Mucosa of rectum (tissue), 2 donors: ENCODE results near the gene DLX5.

Source experiments
- H3K27ac ChIP-seq, 2 donors: one replicate each; pipeline ENCODE4 v1.7.0; 2013; ENCODE audit warnings: inconsistent platforms in 2 of 2, low read depth in 2 of 2, low read length in 2 of 2
- H3K27me3 ChIP-seq, 2 donors: one replicate each; pipeline ENCODE4 v1.7.0; 2013; ENCODE audit warnings: low read length in 2 of 2; ENCODE audit not compliant: control insufficient read depth in 2 of 2, insufficient read depth in 2 of 2
- H3K36me3 ChIP-seq, 2 donors: one replicate each; pipeline ENCODE4 v1.7.0; 2013; ENCODE audit warnings: low read length in 2 of 2; ENCODE audit not compliant: control insufficient read depth in 2 of 2, insufficient read depth in 2 of 2
- H3K4me1 ChIP-seq, 2 donors: one replicate each; pipeline ENCODE4 v1.7.0; 2013; ENCODE audit warnings: low read length in 2 of 2, mild to moderate bottlenecking in 1 of 2; ENCODE audit not compliant: control insufficient read depth in 2 of 2, insufficient read depth in 2 of 2
- H3K4me3 ChIP-seq, 2 donors: one replicate each; pipeline ENCODE4 v1.7.0; 2013; ENCODE audit warnings: low read length in 2 of 2
- H3K9ac ChIP-seq, 2 donors: one replicate each; pipeline ENCODE4 v1.7.0; 2013; ENCODE audit warnings: low read length in 2 of 2, low read depth in 1 of 2, mild to moderate bottlenecking in 1 of 2
- H3K9me3 ChIP-seq, 2 donors: one replicate each; pipeline ENCODE4 v1.7.0; 2013; ENCODE audit warnings: low read length in 2 of 2; ENCODE audit not compliant: control insufficient read depth in 2 of 2
- donor health status: healthy.
- donor health status: Normal muscosa, but diverticular disease.

The DLX5 gene

DNA sequence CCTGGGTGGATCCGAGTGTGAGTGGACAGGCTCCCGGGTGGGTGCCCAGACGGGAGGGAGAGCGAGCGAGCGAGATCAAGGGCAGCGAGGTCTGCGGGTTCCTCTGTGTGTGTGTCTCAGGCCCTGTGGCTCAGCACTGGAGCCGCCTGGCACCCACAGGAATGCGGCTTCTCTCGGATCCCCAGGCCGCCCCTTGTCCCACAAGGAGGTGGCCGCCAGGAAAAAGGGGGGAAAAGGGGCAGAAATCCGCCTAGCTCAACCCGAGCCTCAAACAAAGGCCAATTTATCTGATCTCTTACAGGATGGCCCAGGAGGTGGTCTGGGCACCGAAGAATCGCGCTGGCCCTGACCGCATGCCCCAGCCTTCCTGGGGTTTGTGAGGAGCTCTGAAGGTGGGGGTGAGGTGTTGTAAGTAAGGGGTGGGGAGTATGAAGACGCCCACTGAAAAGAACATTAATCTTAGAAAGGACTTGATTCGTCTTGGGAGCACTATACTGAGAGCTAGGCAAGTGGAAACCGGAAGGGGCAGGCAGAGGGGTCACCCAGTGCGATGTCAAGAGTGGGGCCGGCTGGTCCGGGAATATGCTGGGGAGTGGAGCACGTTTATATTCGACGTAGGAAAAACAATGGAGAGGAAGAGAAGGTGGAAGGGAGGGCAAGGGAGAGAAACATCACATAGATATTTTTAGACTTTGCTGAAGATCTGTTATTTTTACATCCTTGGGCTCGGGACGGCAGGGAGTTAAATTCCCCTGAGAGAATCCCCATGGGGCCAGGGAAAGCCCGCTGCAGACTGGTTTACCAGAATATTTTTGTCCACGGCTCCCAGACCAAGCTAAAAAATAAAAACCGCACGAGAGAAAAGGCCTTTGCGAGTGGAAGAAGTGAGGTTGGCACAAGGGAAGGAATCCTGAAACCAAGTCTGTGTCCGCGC lies 7.2 kb downstream of the DLX5 start:
- Histone ChIP-seq H3K27me3 (peaks cover 68 to 86% of the 10 kb centered on the region in 2 donors), H3K4me1 (peaks cover 0 to 3% of the 10 kb centered on the region in 2 donors), H3K27ac (no peak overlapping the region)

DNA sequence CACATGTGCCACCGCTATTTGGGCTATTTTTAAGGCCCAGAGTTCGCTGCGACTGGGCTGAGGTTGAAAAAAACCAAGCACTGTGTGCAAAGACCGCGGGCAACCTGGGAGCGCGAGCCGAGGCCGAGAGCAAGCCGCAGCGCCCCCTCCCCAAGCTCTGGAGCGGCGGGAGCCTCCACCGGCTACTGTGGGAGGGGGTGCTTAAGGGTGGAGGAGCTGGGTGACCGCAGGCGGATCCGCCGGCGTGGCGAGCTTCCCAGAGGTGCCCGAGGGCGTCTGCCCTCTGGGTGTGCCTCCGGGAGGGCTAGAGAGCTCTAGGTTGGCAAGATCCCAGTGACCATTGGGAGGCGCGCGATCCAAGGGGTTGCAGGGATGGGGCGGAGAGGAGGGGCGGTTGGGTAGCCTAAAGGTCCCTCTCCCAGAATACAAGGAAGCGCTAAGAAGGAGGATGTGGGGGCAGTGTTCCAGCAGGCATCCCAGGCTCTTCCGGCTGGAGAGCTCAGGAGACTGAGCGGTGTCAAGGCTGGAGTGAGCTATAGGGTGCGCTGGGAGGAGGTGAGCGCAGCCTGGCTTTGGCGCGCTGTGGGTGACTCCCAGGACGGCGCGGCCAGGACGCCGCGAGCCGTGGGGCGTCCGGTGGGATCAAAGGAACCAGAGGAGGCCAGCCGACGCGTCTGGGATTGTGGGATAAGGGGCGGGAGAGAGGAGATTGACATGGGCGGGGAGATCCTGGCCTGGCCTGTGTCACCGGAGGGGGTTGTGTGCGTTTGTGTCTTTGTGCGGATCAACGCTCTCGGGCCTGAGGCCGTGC lies 8.0 kb downstream of the DLX5 start:
- Histone ChIP-seq H3K9me3 (no peaks in the 10 kb centered on the region), H3K27ac (no peak overlapping the region), H3K4me3 (no peak overlapping the region), H3K27me3 (peaks cover 74 to 88% of the 10 kb centered on the region in 2 donors), H3K4me1 (peaks cover 0 to 3% of the 10 kb centered on the region in 2 donors), H3K9ac (no peak overlapping the region), H3K36me3 (no peaks in the 10 kb centered on the region)

More for the DNA sequence above, 7.2 kb downstream of the DLX5 start:
- H3K9me3 ChIP-seq: no peaks in the 10 kb centered on the region
- no peak overlapping the region for H3K4me3 ChIP-seq
- H3K36me3 ChIP-seq: no peaks in the 10 kb centered on the region
- H3K9ac ChIP-seq: no peak overlapping the region

DNA sequence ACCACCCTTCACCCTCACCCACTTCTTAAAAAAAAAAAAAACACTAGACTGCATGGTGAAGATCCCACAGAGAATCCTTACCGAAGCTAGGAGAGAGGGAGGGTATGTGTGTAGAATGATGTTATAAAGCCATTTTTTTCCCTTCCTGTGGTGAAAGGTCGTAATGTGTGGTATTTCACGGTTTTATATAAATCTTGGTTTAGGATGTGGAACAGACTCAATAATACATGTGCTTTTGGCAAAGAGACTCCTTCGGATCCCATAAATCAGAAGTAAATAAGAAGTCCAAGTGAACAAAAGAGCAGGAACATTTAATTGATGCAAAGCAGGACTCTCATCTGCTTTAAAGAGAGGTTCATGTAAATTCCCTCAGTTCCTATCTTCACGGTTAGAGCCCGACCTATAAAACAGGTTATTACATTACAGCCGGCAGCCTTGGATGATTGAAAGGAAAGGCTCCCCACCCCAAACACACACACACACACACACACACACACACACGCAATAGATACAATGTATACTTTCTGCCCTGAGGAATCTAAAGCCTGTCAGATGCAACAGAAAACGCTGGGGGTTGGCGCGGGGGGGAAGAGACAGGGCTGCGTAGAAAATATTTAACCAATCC lies 8.8 kb downstream of the DLX5 start:
- Histone ChIP-seq H3K27ac (no peak overlapping the region), H3K9ac (no peak overlapping the region), H3K4me3 (no peak overlapping the region), H3K4me1 (peaks cover 0 to 3% of the 10 kb centered on the region in 2 donors), H3K36me3 (no peaks in the 10 kb centered on the region), H3K9me3 (no peaks in the 10 kb centered on the region), H3K27me3 (peaks cover 76 to 93% of the 10 kb centered on the region in 2 donors)

DNA sequence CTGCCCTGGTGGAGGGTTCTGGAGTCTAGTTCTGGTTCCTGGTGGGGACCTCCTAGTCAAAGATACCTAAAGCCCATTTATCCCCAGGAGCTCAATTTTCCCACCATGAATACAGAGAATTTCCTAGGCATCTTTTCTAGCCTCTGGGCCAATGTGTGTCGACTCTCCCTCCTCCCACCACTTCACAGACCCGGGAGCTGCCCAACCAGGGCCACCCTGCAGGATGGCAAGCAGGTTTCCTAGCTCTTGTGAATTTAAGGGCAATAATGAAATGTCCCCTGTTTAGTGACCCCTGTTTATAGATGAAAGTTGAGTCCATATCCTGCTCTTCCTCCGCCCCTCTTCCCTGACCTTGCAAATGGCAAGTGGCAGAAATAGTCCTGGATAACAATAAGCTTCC lies 9.4 kb downstream of the DLX5 start:
- Histone ChIP-seq H3K9ac (no peak overlapping the region), H3K4me3 (no peak overlapping the region), H3K36me3 (no peaks in the 10 kb centered on the region), H3K9me3 (no peaks in the 10 kb centered on the region), H3K27ac (no peak overlapping the region), H3K27me3 (peaks cover 74 to 89% of the 10 kb centered on the region in 2 donors), H3K4me1 (peaks cover 0 to 3% of the 10 kb centered on the region in 2 donors)

DNA sequence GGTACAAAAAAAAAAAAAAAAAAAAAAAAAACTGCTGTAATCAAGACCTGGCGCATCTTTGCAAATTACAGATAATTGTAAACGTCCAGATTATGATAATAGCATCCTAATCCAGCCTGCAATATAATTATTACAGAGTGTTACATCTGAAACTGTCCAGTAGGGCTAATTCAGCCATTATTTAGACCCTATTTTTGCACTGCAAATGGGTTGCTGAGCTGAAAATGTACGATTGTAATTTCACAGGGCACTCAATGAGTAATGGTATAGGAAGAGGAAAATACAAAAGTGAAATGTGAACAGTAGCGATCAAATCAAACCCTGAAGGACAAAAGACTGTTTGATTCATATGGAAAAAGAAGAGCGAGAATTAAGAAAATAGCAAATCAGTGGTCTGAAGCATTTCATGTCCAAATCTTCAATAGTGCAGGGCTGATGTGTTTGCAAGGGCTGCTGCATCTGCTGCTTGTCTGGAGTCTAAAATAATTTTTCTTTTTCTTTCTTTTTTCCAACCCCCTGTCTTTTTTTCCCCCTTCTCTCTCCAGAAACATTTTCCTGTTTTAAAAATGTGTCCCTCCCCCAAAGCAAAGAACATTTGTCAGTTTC lies 10.4 kb downstream of the DLX5 start:
- Histone ChIP-seq H3K4me1 (peaks cover 0 to 3% of the 10 kb centered on the region in 2 donors), H3K36me3 (no peaks in the 10 kb centered on the region), H3K27ac (no peak overlapping the region), H3K27me3 (peaks cover 74 to 88% of the 10 kb centered on the region in 2 donors), H3K9me3 (no peaks in the 10 kb centered on the region), H3K4me3 (no peak overlapping the region), H3K9ac (no peak overlapping the region)

DNA sequence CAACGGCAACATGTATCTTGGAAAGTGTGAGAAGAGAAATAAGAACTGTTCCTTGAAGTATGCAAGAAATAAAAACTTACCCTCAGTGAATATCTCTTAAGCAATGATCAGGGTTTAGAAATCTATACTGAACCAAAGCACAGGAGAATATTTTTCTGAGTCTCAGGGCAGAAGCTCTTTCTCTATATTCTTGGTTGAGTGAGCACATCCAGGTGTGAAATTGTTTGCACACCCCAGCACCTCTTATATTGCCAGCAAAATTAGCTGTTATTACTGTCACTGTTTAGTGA lies 10.8 kb downstream of the DLX5 start:
- H3K27ac ChIP-seq: no peak overlapping the region
- no peak overlapping the region for H3K9ac ChIP-seq
- no peaks in the 10 kb centered on the region for H3K9me3 ChIP-seq
- no peak overlapping the region for H3K4me3 ChIP-seq
- H3K4me1 ChIP-seq: peaks cover 0 to 3% of the 10 kb centered on the region in 2 donors
- H3K36me3 ChIP-seq: no peaks in the 10 kb centered on the region
- H3K27me3 ChIP-seq: peaks cover 70 to 84% of the 10 kb centered on the region in 2 donors

DNA sequence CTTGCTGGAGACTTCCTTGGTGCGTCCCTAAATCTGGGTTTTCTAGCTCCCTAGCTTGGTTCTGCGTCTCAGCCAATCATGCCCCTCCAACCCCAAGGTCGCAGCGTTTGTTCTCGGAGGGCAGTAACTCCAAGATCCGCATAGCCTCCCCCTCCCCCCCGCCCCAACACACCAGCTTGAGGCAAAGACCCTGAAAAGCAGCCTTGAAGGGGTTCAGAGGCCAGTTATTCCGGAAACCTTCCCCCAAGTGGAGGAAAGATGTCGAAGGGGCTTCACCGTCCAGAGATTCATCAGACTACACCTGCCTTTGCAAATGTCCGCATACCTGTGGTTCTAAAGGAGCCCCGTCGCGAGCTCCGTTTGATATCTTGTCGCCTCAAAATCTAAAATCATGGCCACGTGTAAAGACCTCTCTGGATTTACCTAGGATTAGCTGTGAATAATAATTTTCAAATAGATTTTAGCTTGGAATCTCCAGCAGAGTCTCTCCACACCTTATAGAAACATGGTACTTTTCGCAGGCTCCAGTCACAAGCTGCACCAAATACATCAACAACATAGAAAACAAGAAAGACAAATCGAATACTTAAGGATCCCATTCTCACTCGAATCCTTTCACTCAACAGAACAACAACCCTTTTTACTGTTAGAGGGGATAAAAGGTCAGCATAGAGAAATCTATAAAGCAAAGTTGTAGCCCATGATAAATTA lies 11.3 kb downstream of the DLX5 start:
- Histone ChIP-seq H3K27me3 (peaks cover 73 to 84% of the 10 kb centered on the region in 2 donors), H3K36me3 (no peaks in the 10 kb centered on the region)

DNA sequence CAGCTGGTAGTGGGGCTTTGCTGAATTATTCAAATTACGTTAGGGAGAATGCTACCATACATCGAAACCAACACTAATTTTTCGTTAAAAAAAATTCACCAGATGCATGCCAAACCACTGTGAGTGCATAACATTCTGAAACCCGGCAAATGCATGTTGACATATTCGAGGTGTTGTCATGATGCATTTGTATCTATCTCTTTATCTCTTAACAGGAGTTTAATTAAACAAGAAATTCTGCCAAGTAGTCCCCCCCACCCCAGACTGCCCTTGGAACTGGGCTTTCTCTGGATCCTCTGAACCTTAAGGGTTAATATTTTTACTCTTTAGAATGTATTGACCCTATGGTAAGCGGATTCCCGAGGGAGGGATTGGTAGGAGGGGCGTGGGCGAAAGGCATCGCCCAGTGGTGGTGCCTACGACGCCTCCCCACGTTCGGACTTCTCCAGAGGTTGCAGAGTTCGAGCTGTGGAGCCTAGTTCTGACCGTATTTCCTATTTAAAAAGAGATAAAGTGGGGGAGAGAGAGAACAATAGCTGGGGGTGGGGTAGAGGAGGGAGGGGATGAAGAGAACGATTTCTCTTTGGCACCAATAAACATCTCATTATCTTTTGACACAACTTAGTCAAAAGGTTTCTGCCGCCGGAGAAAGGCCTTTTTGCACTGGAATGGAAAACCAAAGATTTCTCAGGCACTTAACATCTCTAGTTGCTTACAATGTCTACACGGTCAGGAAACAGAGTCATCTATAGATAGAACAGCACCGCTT lies 12.1 kb downstream of the DLX5 start:
- Histone ChIP-seq H3K27ac (no peak overlapping the region), H3K4me3 (no peak overlapping the region), H3K9ac (no peak overlapping the region), H3K4me1 (peaks cover 0 to 3% of the 10 kb centered on the region in 2 donors), H3K9me3 (no peaks in the 10 kb centered on the region), H3K36me3 (no peaks in the 10 kb centered on the region), H3K27me3 (peaks cover 73 to 83% of the 10 kb centered on the region in 2 donors)

More for the DNA sequence above, 11.3 kb downstream of the DLX5 start:
- Histone ChIP-seq H3K4me1 (peaks cover 0 to 3% of the 10 kb centered on the region in 2 donors), H3K9me3 (no peaks in the 10 kb centered on the region), H3K4me3 (no peak overlapping the region), H3K9ac (no peak overlapping the region), H3K27ac (no peak overlapping the region)
